Inferior parietal cortex (tissue), 1 donor: ENCODE measurements around the gene FAM117B.
"Not testable (repeated sequence)": the region's sequence is repeated elsewhere in the genome, so short reads cannot be mapped to it uniquely, and the experiment has no call there.

Experiments used
- DNase-seq: peaks from one replicate; pipeline ENCODE4 v3.0.0-alpha.2; 2016; ENCODE audit errors: extremely low spot score

The FAM117B gene

GRCh38 chr2:202638721-202639120, 4.0 kb downstream of the FAM117B start:
- DNase-seq: no peak

DNA sequence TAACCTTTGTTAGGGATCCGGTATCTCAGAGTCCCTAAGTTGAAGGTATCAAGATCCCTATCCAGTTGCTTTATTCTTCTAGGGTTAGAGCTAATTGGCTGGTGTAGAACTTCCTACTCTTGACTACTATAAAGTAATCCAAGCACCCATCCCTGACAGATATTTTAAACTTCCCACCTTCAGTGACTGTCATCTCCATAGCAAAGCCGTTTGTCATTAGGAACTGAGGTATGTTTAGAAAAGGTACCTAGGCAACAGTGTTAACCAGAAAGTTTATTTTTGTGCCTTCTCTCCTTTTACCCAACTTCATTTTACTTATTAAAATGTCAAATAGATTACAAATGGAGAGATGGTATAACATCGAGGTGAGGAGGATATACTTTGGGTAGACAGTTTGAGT, 4.5 kb downstream of the FAM117B start:
- no peak for DNase-seq

DNA sequence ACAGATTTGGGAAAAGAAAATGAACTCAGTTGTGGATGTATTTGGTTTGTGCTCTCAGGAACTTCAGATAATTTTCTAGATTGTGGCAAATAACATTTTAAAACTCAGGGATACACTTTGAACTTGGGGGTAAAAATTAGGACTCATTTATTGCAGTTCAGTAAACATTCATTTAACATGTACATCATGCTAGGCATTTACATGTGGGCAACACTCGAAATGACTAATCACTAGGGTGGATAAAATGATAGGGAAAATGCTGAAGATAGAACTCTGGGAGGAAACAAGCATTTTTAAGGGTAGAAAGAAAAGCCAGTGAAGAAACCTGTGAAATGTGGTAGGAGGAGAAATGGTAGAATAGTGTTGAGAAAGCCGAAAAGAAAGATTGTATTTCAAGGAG, 7.8 kb downstream of the FAM117B start:
- DNase-seq: no peak

DNA sequence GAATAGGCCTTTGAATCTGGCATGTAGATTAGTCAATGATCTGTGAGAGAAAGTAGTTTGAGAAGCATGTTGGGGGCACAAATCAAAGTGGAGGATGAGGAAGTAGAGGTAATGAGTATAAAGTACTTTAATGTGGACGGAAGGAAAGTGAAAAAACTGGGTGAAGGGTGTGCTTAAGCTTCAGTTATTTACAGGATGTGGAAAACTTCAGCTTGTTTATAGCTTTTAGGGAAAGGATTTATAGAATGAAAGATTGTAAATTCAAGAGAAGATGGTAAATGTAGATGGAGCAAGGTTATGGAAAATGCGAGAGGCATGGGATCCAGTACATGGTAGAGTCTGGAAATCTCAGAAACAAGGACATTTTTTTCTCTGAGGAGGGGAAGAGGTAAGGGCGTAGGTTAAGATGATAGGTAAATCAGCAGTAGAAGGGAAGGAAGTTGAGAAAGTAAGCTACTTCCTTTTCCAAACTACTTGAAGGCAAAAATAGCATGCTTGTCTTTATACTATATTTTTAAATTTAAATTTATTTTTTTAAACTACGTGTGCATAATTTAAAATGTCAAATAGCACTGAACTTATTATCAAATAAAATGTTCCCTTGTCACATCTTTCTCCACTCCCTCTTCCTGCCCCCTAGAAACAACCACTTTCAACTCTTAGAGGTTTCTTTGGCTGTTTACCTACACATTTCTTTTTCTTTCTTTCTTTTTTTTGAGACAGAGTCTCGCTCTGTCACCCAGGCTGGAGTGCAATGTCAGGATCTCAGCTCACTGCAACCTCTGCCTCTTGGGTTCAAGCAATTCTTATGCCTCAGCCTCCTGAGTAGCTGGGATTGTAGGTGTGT, 8.5 kb downstream of the FAM117B start:
- no peak for DNase-seq

GRCh38 chr2:202652119-202652518, 17.4 kb downstream of the FAM117B start:
- DNase-seq: no peak

- DNase-seq: no peak
Measured at GRCh38 chr2:202653890-202654289, 19.1 kb downstream of the FAM117B start.

- DNase-seq: no peak
Measured at GRCh38 chr2:202657876-202658275, 23.1 kb downstream of the FAM117B start.

DNA sequence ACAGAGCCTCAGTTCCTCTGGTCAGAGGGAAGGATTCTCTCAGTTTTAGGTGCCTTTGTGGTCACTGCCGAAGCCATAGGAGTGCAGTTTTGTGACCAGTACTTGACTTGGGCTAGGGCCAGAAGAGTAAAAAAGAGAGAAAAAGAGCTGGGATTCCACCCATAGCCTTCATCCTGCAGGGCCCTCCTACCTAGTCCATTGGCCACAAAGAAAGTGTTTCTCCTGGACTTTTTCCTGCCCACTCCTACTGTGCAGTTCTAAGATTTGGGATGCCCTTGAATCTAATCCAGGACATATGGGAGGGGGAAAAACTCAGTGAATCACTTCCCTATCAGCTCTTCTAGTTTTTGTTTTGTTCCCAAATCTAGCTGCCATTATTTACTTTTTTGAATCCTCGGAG, 26.0 kb downstream of the FAM117B start:
- DNase-seq: no peak

DNA sequence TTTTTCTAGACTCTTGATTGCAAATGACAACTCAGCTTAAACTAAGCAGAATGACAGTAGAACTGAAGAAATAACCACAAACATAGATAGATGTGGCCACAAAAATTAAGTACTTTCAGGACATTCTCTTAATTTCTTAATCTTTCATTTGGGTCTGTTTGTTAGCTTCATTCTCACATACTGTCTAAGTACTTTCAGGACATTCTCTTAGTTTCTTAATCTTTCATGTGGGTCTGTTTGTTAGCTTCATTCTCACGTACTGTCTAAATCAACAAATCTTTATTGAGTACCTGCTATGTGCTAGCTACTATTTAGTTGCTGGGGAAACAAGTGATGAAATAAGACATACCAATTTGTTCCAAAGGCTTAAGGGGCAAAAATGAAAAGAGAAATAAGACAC, 35.1 kb downstream of the FAM117B start:
- no peak for DNase-seq

- no peak for DNase-seq
Measured at GRCh38 chr2:202671317-202672035, 36.7 kb downstream of the FAM117B start.

- not testable (repeated sequence) for DNase-seq
Measured at GRCh38 chr2:202675097-202675496, 40.3 kb downstream of the FAM117B start.

- DNase-seq: no peak
Measured at GRCh38 chr2:202679980-202680379, 45.2 kb downstream of the FAM117B start.

DNA sequence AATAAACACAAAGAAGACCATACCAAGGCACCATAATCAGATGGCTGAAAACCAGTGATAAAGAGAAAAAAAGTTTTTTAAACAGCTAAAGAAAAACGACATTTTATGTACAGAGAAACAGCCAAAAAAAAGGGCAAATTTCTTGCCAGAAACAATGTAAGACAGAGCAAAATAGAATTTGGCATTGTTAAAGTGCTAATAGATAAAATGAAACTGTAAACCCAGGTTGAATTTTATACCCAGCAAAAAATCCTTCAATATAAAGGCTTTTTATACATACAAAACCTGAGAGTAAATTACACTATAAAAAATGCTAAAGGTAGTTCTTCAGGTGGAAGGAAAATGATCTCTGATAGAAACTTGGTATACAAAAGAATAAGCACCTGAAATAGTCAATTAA, 45.7 kb downstream of the FAM117B start:
- no peak for DNase-seq

GRCh38 chr2:202681688-202682205, 47.0 kb downstream of the FAM117B start:
- no peak for DNase-seq

DNA sequence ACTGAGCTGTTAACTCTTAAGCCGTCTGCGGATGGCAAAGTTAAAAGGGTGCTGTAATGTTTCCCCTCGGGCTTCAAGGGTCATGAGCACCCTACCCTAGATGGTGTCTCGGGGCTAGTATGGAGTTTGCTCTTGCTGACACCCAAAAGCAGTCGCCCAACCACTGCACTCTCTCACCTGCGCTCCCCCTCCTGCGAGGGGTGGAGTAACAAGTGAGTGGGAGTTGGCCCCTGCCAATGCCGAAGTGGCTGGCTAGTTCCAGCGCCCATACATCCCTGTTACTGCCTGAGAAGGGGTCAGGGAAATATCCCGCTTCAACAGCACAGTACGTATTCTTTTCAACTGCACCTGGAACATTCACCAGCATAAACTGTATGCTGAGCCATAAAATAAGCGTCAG, 47.5 kb downstream of the FAM117B start:
- DNase-seq: no peak

- no peak for DNase-seq
Measured at GRCh38 chr2:202687276-202687675, 52.5 kb downstream of the FAM117B start.

- DNase-seq: no peak
Measured at GRCh38 chr2:202689459-202689858, 54.7 kb downstream of the FAM117B start.

DNA sequence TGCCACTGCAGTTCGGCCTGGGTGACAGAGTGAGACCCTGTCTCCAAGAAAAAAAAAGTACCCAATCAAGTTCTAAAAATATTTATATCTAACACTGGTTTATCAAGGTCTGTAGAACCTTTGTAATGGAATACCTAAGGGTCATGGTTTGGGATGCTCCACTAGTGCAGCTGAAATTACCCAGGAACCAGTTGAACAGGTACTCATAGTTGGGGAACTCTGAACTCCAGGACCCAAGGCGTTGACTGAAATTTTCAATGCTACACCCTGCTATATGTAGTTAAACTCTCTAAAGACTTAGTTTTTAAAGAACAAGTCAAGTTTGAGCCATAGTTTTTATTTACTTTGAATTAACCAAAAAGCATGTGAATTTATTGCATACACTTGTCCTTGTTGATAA, 55.1 kb downstream of the FAM117B start:
- DNase-seq: no peak

DNA sequence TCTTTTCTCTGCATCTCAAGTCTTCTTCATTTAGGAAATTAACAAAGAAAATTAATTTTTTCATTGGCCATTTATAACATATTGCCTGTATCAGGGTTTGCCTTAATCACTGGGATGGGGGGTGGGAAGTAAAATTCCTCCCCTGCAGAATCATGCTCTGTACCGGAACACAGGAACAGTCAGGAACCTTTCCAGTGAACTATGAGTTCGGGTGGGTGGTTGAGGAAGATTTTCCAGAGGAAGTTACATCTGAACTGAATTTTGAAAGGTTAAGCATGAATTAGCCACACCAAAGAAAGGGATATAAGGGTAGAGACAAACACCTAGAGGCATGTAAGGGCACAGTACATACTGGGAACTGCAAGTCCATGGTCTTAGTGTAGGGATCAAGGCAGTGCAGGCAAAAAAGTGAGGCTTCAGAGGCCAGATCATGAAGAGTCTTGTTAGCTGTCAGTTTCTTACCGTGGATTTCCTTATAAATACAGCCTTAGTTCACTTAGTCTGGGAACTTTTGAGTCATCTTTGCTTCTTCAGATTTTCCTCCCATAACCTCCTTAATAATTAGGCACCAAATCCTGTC, 55.6 kb downstream of the FAM117B start:
- DNase-seq: no peak

GRCh38 chr2:202693503-202693902, 58.7 kb downstream of the FAM117B start:
- DNase-seq: no peak

DNA sequence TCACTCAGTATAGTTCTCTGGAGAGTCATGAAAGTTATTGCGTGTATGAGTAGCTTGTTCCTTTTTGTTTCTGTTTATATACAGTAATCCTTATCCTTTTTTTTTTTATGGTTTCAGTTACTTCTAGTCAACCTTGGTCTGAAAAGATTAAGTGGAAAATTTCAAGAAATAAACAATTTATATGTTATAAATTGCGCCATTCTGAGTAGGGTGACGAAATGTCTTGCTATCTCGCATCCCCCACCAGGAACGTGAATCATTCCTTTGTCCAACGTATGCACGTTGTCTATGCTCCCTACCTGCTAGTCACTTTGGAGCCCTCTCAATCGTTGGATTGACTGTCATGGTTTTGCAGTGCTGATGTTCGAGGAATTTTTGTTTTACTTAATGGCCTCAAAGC, 60.4 kb downstream of the FAM117B start:
- DNase-seq: no peak

DNA sequence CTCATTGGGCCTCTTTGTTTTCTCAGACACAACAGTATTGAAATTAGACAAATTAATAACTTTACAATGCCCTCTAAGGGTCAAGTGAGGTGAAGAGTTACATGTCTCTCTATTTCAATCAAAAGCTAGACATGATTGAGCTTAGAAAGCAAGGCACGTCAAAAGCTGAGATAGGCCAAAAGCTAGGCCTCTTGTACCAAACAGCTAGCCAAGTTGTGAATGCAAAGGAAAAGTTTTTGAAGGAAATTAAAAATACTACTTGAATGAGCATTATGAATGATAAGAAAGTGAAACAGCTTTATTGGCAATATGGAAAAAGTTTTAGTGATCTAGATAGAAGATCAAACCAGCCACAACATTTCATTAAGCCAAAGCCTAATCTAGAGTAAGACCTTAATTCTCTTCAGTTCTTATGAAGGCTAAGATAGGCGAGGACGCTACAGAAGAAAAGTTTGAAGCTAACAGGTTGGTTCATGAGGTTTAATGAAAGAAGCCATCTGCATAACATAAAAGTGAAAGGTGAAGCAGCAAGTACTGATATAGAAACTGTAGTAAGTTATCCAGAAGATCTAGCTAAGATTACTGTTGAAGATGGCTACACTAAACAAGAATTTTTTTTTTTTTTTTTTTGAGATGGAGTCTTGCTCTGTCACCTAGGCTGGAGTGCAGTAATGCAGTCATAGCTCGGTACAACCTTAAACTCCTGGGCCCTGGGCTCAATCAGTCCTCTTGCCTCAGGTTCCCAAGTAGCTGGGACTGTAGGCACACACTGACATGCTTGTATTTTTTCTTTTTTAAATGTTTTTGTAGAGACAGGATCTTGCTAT, 65.5 kb downstream of the FAM117B start:
- no peak for DNase-seq
